HepG2 (cell line): Measurements from ENCODE around the gene MAFF. TPM values are rescaled to one million over a fixed set of nuclear protein-coding genes. Genes with fewer than 3 reads are reported as not detected.

ENCODE experiments used
- ATF4 ChIP-seq, 2 experiments: fragments of 450-650 bp in 1 of 2; sonication (generic) in 1 of 2; formaldehyde crosslinking; IDR thresholded peaks; 2 replicates each; pipeline versions ENCODE4 v1.5.0 to v1.8.0; 2020 to 2022; ENCODE audit warnings: mild to moderate bottlenecking in 1 of 2, missing genetic modification reagents in 1 of 2
- CREM ChIP-seq, 2 experiments: sonication (generic) in 1 of 2; formaldehyde crosslinking in 1 of 2; IDR thresholded peaks; 2 replicates each; pipeline versions ENCODE4 v1.4.0 to v1.6.1; 2016 to 2020; ENCODE audit warnings: antibody characterized with exemption in 1 of 2, mild to moderate bottlenecking in 1 of 2, missing genetic modification reagents in 1 of 2
- KIAA2018 ChIP-seq: sonication (generic); formaldehyde crosslinking; IDR thresholded peaks from 2 replicates; pipeline ENCODE4 v1.5.0; 2020; ENCODE audit warnings: mild to moderate bottlenecking, missing genetic modification reagents, borderline replicate concordance
- NFKBIZ ChIP-seq: IDR thresholded peaks from 2 replicates; pipeline ENCODE4 v1.6.1; 2018; ENCODE audit warnings: missing genetic modification reagents, missing compliant biosample characterization
- RFX3 ChIP-seq: IDR thresholded peaks from 2 replicates; pipeline ENCODE4 v1.6.1; 2016; ENCODE audit warnings: missing biosample characterization, missing genetic modification reagents
- SKIL ChIP-seq: sonication (generic); formaldehyde crosslinking; IDR thresholded peaks from 2 replicates; pipeline ENCODE4 v1.8.0; 2022; ENCODE audit warnings: missing genetic modification reagents, mild to moderate bottlenecking, moderate library complexity, borderline replicate concordance
- TCF12 ChIP-seq, 2 experiments: fragments of 450-650 bp in 1 of 2; sonication (generic) in 1 of 2; formaldehyde crosslinking in 1 of 2; IDR thresholded peaks; 2 replicates each; pipeline versions ENCODE4 v1.6.1 to v1.8.0; 2017 to 2022; ENCODE audit warnings: antibody characterized with exemption in 1 of 2, mild to moderate bottlenecking in 1 of 2, missing genetic modification reagents in 1 of 2, moderate library complexity in 1 of 2
- U2AF1 ChIP-seq: fragments of 200-400 bp; formaldehyde crosslinking; optimal IDR thresholded peaks from 2 replicates; pipeline ENCODE3; 2017; ENCODE audit warnings: mild to moderate bottlenecking, low read depth, low read length
- YY1 ChIP-seq: IDR thresholded peaks from 2 replicates; pipeline ENCODE4 v1.6.1; 2011; ENCODE audit warnings: low read length, low read depth, moderate library complexity, mild to moderate bottlenecking; ENCODE audit not compliant: insufficient read depth, insufficient replicate concordance
- ZNF280D ChIP-seq: sonication (generic); formaldehyde crosslinking; IDR thresholded peaks from 2 replicates; pipeline ENCODE4 v1.5.1; 2020; ENCODE audit warnings: mild to moderate bottlenecking, missing genetic modification reagents
- ZNF670 ChIP-seq: sonication (generic); formaldehyde crosslinking; IDR thresholded peaks from 2 replicates; pipeline ENCODE4 v1.8.0; 2022; ENCODE audit warnings: mild to moderate bottlenecking, missing genetic modification reagents, borderline replicate concordance
- polyA plus RNA-seq, 8 experiments: library from polyadenylated mRNA; depleted of rRNA in 3 of 8; stranded (reverse) in 7 of 8; unstranded in 1 of 8; fragments of >200 nt; fragmentation: Illumina TruSeq in 4 of 8; extraction: Trizol in 4 of 8; gene quantifications; 2 replicates each; pipeline versions ENCODE4 v1.2.1 to v1.2.3, GENCODE V29; 2011 to 2016; ENCODE audit warnings: low read depth in 4 of 8, missing spikeins in 1 of 8, mixed read lengths in 1 of 8; ENCODE audit not compliant: insufficient read depth in 1 of 8
- total RNA-seq, 5 experiments: library from RNA; depleted of rRNA; stranded (reverse); fragments of >200 nt; fragmentation: Illumina TruSeq; extraction: Trizol; gene quantifications; 2 replicates each; pipeline ENCODE4 v1.2.3, GENCODE V29; 2016; ENCODE audit warnings: low read depth in 1 of 5

The MAFF gene
- total and polyA plus RNA-seq, 2 of the 13 experiments (the other 11 are each of a cell fraction or from before 2014, with no cell fraction given) = 5.4 to 14.3 TPM

GRCh38 chr22:38172832-38173640 lies 28.8 kb upstream of the MAFF start (continued):
- no peak for TF ChIP-seq ZNF280D
- no peak for TF ChIP-seq TCF12 (IDR thresholded peaks at IDR 0.05)
- no peak for TF ChIP-seq TCF12 (CRISPR knock-in tag; IDR thresholded peaks at IDR 0.05)
- TF ChIP-seq SKIL (CRISPR knock-in tag) = peak; percentile 69
- no peak for TF ChIP-seq ZNF670
- no peak for TF ChIP-seq U2AF1
- peak in 1 of 2 experiments; percentile 85; a peak in 2 of 4 replicates for TF ChIP-seq ATF4 (CRISPR knock-in tag; IDR thresholded peaks at IDR 0.05)
- no peak for TF ChIP-seq NFKBIZ (CRISPR knock-in tag)
- TF ChIP-seq YY1 = peak; percentile 34
- TF ChIP-seq CREM (IDR thresholded peaks at IDR 0.05) = no peak
- no peak for TF ChIP-seq CREM (CRISPR knock-in tag; IDR thresholded peaks at IDR 0.05)
- TF ChIP-seq KIAA2018 (CRISPR knock-in tag) = no peak
- TF ChIP-seq RFX3 (CRISPR knock-in tag) = no peak
